Activated naive CD8-positive, alpha-beta T cell treated with anti-CD3 and anti-CD28 coated beads, Interleukin-2, amount 10 ng/mL, durations not matched to agents 7 days and 5 days (primary cell): ENCODE results near the gene HLX. TPM values are rescaled to one million over a fixed set of nuclear protein-coding genes. Genes with fewer than 3 reads are reported as not detected.

Source experiments
- ATAC-seq: fragments of 150-1000 bp; cut with Tn5 transposase; one replicate; pipeline ENCODE4 v1.10.0; 2021; ENCODE audit warnings: low read depth, moderate library complexity
- POLR2A ChIA-PET: fragments of 350-600 bp; sonication (Branson Sonifier 250); formaldehyde crosslinking; loops from one replicate; lab custom pipeline; 2021; ENCODE audit warnings: antibody characterized with exemption; lab: Charles Lee
- DNase-seq: peaks from one replicate; pipeline ENCODE4 v3.0.0; 2021
- H3K27ac Mint-ChIP-seq: one replicate; pipeline ENCODE4 v1.8.0; 2022; ENCODE audit warnings: mild to moderate bottlenecking, mixed read lengths
- H3K27me3 Mint-ChIP-seq: one replicate; pipeline ENCODE4 v1.8.0; 2022; ENCODE audit warnings: mild to moderate bottlenecking, moderate library complexity, mixed read lengths
- H3K36me3 Mint-ChIP-seq: one replicate; pipeline ENCODE4 v1.8.0; 2021; ENCODE audit warnings: mild to moderate bottlenecking, mixed read lengths
- H3K4me1 Mint-ChIP-seq: one replicate; pipeline ENCODE4 v1.8.0; 2021; ENCODE audit warnings: mixed read lengths
- H3K4me3 Mint-ChIP-seq: one replicate; pipeline ENCODE4 v1.8.0; 2022; ENCODE audit warnings: mild to moderate bottlenecking, moderate library complexity, mixed read lengths
- H3K9me3 Mint-ChIP-seq: one replicate; pipeline ENCODE4 v1.8.0; 2021; ENCODE audit warnings: mixed read lengths
- total RNA-seq, 2 experiments: library from RNA; stranded (reverse); gene quantifications; one replicate each; pipeline ENCODE4 v1.2.3, GENCODE V29; 2021

The HLX gene
- total RNA-seq, 2 experiments from 2014 or later, result 0.28 to 0.43 TPM

DNA sequence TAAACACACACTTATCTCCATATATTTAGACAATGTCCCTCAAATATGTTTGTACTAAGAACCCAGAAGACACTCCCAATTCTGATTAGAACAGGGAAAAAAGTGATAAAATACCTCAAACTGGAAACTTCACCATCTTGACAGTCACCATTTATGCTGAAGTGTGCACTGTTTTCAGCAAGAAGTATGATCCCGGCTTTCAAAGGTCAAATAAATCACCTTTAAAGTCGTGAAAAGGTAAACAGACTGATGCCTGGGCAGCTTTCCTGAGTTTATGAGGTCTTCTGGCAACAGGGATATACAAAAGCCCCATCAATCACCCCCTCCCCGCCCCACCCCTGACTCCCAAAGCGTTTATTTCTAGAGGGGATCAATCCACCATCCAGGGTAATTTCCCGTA, 37.9 kb downstream of the HLX start:
- POLR2A ChIA-PET, result no interaction called here
- H3K36me3 Mint-ChIP-seq, result no peaks in the 10 kb centered on the region
- ATAC-seq, result no peak
- no peak for DNase-seq
- H3K4me1 Mint-ChIP-seq, result peaks cover 2% of the 10 kb centered on the region
- no peak overlapping the region for H3K4me3 Mint-ChIP-seq
- H3K27ac Mint-ChIP-seq, result no peak overlapping the region
- no peaks in the 10 kb centered on the region for H3K9me3 Mint-ChIP-seq
- peaks cover 5% of the 10 kb centered on the region for H3K27me3 Mint-ChIP-seq

DNA sequence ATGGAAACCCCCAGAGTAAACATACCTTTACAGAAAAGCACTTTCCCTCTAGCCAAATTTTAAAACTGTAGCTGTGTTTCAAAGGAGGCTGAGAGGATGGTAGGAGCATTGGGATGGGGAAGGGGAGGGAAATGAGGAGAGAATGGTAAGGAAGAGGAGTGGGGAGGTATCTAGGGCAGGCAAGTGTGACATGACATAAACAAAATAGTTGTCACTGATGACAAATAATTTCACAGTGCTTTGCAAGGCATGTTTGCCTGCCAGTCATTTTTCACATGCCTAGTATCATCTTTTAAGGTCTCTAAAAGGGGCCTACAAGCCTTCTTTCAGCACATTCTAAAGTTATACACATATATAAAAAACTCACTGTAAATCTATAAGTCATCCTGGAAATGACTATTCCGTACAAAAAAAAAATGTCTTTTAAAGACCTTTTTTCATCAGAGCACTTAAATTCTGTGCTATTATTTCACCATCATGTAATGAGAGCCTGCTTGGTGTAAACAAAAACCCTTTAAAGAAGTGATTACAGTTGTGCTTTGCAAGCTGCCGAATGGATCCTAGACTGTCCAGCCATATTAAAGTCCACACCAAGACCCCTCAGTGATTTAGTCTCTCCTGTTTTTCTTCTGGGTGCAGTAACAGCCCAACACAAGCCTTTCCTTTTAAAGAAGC, 38.4 kb downstream of the HLX start:
- no peak for ATAC-seq
- Mint-ChIP-seq H3K4me1 (peaks cover 2% of the 10 kb centered on the region), H3K9me3 (no peaks in the 10 kb centered on the region), H3K27me3 (peaks cover 5% of the 10 kb centered on the region), H3K36me3 (no peaks in the 10 kb centered on the region), H3K4me3 (no peak overlapping the region), H3K27ac (no peak overlapping the region)
- DNase-seq, result no peak
- POLR2A ChIA-PET, result no interaction called here

DNA sequence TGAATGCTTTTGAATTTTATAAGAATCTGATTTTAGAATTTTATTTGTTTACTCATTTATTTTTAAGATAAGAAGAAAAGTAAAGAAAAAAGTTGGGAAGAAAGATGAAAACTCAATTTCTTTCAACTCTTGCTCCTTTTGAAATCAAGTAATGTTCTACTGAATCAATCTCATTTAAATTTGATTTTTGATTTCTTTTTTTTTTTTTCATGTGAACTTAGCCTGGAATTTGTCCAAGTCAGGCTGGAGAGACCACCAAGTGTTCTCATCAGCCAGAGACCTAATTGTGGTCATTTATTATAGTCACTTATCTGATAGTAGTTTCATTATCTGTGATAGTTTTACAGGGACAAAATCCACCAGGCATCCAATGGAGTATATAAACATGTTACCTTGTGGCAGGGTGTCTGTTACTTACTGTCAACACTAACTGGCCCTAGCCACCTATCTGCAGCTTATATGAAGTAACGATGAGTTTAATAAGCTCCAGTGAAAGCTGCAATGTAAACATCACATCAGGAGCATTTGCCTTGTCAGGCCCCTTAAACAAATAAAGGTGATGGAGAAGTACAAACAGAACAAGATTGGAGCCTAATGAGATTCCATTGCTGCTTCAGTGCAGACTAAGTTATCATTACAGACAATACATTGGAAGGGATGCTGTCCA, 39.2 kb downstream of the HLX start:
- POLR2A ChIA-PET, result no interaction called here
- Mint-ChIP-seq H3K27ac (no peak overlapping the region), H3K36me3 (no peaks in the 10 kb centered on the region), H3K4me3 (no peak overlapping the region), H3K4me1 (peaks cover 2% of the 10 kb centered on the region), H3K27me3 (peaks cover 5% of the 10 kb centered on the region), H3K9me3 (no peaks in the 10 kb centered on the region)
- DNase-seq (no peak), ATAC-seq (no peak)

DNA sequence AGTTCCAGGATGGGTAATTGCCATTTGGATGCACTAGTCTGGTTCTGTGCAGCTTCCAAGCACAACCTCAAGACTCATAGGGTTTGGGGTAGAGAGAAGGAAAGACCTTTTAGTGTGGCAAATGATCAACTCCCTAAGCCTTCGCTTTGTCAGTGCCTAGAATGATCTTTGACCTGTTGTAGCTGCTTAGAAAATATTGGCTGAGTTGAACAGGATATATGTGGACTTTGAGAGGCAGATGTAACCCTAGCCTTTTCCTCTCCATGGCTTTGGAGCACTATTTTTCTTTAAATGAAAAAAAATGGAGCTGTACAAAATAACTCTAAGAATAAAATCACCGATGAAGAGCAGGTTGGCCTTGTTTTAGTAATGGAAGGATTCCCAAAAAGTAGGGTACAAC, 41.7 kb downstream of the HLX start:
- H3K36me3 Mint-ChIP-seq, result no peaks in the 10 kb centered on the region
- peaks cover 2% of the 10 kb centered on the region for H3K27me3 Mint-ChIP-seq
- H3K27ac Mint-ChIP-seq, result no peak overlapping the region
- POLR2A ChIA-PET, result no interaction called here
- no peak for DNase-seq
- H3K4me1 Mint-ChIP-seq, result no peaks in the 10 kb centered on the region
- H3K9me3 Mint-ChIP-seq, result no peaks in the 10 kb centered on the region
- no peak for ATAC-seq
- H3K4me3 Mint-ChIP-seq, result no peak overlapping the region

DNA sequence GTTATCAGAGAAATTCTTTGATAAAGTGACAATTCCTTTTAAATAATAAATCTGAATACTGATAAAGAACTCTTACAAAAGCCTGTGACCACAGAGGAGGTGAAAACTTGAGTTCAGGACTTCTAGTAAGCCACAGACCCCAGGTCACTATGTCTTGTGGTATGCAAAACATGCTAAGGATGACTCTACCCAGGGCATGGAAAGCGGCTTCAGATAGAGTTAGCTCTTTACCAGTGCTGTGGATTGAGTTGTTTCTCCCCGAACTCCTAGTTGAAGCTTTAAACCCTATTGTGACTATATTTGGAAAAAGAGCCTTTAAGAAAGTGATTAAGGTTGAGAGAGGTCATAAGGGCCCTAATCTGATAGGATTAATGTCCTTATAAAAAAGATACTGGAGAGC, 42.3 kb downstream of the HLX start:
- no peaks in the 10 kb centered on the region for H3K4me1 Mint-ChIP-seq
- H3K9me3 Mint-ChIP-seq, result no peaks in the 10 kb centered on the region
- no peak for ATAC-seq
- no peak for DNase-seq
- no peaks in the 10 kb centered on the region for H3K36me3 Mint-ChIP-seq
- peaks cover 2% of the 10 kb centered on the region for H3K27me3 Mint-ChIP-seq
- POLR2A ChIA-PET, result no interaction called here
- no peak overlapping the region for H3K27ac Mint-ChIP-seq
- no peak overlapping the region for H3K4me3 Mint-ChIP-seq

DNA sequence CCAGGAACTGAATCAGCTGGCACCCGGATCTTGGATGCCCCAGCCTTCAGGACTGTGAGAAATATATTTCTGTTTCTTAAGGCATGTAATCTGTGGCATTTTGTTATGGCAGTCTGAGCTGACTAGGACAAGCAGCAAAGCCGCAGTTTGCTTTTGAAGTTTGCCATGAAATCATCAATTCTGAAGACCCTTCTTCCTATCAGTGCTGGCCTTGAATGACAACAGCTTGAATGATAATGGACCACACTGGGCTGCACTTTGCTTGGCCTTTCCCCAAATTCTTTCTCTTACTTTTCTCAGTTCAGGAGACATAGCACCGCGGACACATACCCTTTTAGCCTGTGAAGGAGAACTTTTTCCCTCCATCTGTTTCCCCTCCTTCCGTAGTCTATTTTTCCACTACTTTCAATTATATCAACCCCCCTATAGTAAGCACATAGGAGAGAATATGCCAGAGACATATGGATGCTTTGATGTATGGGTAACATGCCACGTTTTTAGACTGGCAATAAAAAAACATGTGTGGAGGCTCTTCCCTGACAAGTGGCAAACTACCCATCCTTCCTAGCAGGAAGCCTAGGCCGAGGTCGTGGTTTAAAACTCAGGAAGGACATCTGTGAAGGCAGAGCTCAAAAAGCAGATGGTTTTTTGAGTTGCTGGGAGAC, 42.9 kb downstream of the HLX start:
- DNase-seq (no peak), ATAC-seq (no peak)
- no peaks in the 10 kb centered on the region for H3K4me1 Mint-ChIP-seq
- peaks cover 2% of the 10 kb centered on the region for H3K27me3 Mint-ChIP-seq
- POLR2A ChIA-PET, result no interaction called here
- H3K9me3 Mint-ChIP-seq, result no peaks in the 10 kb centered on the region
- no peaks in the 10 kb centered on the region for H3K36me3 Mint-ChIP-seq
- H3K4me3 Mint-ChIP-seq, result no peak overlapping the region
- no peak overlapping the region for H3K27ac Mint-ChIP-seq

DNA sequence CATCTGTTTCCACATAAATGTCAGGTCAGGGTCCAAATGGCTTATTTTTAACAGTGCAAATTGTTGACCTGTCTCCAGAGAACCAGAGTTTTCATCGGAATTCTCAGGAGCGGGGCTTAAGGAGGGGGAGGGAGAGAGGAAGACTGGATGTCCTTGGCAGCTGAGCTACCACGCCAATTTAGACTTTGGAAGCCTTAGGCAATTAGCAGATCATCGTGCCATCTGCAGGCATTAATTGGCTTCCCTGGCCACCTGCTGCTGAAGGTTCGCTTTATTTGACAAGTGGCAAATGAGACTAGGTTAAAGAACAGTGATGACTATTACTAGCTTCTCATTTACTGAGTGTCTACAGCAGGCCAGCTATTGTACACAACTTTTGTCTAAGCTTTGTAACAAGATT, 43.7 kb downstream of the HLX start:
- no peak overlapping the region for H3K27ac Mint-ChIP-seq
- H3K4me3 Mint-ChIP-seq, result no peak overlapping the region
- DNase-seq (no peak), ATAC-seq (no peak)
- peaks cover 2% of the 10 kb centered on the region for H3K27me3 Mint-ChIP-seq
- H3K36me3 Mint-ChIP-seq, result no peaks in the 10 kb centered on the region
- no peaks in the 10 kb centered on the region for H3K9me3 Mint-ChIP-seq
- H3K4me1 Mint-ChIP-seq, result no peaks in the 10 kb centered on the region
- POLR2A ChIA-PET, result no interaction called here

DNA sequence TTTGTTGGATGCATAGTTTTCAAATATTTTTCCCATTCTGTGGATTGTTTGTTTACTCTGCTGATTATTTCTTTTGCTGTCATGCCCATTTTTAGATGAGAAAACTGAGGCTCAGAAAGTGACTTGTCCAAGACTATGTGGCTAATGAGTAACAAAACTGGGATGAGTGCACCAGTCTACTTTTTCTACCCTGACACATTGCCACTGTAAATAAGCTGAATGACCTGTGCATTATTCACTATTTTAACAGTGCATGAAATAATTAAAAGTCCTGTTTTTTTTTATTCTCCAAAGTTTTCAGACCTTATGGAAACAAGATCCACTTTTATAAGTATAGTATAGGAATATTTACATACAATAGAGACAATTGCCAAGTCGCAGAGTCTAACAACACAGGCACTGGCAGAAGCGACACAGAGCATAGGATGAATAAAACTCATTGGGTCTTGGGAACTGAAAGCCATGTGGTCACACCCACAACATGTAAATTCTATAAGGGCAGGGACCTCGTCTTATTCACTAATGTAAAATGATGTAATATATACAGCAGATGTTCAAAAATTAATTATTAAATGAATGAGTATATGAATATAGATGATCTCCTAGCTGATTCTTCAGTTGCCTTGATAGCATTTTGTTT, 45.2 kb downstream of the HLX start:
- ATAC-seq, result no peak

DNA sequence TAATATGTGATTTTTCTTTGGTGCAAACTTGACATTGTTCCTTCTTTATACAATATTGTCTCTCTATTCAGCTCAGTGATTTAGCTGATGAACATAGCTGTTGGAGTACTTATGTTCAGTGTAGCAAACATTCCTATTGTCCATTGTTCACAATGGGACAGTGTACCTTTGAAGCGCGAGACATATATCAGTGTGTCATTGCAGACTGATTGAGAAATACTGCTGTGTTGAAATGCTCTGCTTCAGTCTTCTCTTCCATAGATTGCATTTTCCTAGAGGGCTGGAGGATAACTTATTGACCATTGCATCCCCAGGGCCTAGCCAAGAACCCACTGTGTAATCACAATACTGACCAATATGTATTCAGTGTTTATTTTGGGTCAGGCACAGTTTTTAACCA, 46.5 kb downstream of the HLX start:
- DNase-seq (no peak), ATAC-seq (no peak)
- H3K4me3 Mint-ChIP-seq, result no peak overlapping the region
- no peak overlapping the region for H3K27ac Mint-ChIP-seq
- POLR2A ChIA-PET, result no interaction called here
- H3K27me3 Mint-ChIP-seq, result no peaks in the 10 kb centered on the region
- no peaks in the 10 kb centered on the region for H3K36me3 Mint-ChIP-seq
- no peaks in the 10 kb centered on the region for H3K9me3 Mint-ChIP-seq
- H3K4me1 Mint-ChIP-seq, result no peaks in the 10 kb centered on the region

More for the DNA sequence above, 45.2 kb downstream of the HLX start:
- DNase-seq, result no peak
- Mint-ChIP-seq H3K36me3 (no peaks in the 10 kb centered on the region), H3K27me3 (peaks cover 2% of the 10 kb centered on the region), H3K9me3 (no peaks in the 10 kb centered on the region), H3K27ac (no peak overlapping the region), H3K4me3 (no peak overlapping the region), H3K4me1 (no peaks in the 10 kb centered on the region)
- POLR2A ChIA-PET, result no interaction called here

DNA sequence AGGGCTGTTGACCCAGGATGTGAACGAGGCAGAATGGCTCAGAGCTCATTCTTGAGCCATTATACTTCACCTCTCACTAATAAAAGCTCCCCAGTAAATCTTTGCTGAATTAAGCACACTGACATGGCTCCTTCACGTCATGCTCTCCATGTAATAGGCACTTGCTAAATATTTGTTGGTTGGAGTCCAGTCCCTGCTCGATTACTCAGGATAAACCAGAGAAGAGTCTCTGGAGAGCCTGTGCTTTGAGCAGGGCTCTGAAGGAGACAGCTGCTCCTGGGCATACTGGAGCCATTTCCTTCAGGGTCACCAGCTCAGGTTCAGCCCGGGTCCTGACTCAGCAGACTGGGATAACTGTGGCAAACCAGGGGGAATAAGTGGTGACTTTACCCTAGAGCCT, 46.9 kb downstream of the HLX start:
- Mint-ChIP-seq H3K9me3 (no peaks in the 10 kb centered on the region), H3K4me3 (no peak overlapping the region), H3K27ac (no peak overlapping the region), H3K27me3 (no peaks in the 10 kb centered on the region), H3K4me1 (no peaks in the 10 kb centered on the region), H3K36me3 (no peaks in the 10 kb centered on the region)
- ATAC-seq, result no peak
- POLR2A ChIA-PET, result no interaction called here
- no peak for DNase-seq

DNA sequence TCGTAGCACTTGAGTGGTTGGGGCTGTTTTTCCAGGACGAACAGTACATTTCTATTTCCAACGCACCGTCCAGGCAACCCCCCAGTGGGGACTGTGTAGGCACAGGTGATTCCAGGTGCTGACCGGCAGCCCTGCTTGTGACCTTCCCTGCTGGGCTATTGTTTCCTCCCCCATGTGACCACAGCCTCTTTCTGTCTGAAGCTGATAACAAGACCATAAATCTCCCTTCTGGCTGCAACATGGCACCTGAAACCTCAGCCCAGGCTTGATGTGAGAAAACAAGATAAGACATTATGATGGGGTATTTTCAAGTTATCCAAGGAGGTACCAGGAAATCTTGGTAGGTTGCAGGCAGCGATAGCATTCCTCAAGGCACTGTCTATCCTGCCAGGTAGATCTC, 48.2 kb downstream of the HLX start:
- H3K27me3 Mint-ChIP-seq, result no peaks in the 10 kb centered on the region
- no peaks in the 10 kb centered on the region for H3K9me3 Mint-ChIP-seq
- ATAC-seq (no peak), DNase-seq (no peak)
- POLR2A ChIA-PET, result no interaction called here
- H3K4me1 Mint-ChIP-seq, result no peaks in the 10 kb centered on the region
- H3K4me3 Mint-ChIP-seq, result no peak overlapping the region
- no peak overlapping the region for H3K27ac Mint-ChIP-seq
- no peaks in the 10 kb centered on the region for H3K36me3 Mint-ChIP-seq

DNA sequence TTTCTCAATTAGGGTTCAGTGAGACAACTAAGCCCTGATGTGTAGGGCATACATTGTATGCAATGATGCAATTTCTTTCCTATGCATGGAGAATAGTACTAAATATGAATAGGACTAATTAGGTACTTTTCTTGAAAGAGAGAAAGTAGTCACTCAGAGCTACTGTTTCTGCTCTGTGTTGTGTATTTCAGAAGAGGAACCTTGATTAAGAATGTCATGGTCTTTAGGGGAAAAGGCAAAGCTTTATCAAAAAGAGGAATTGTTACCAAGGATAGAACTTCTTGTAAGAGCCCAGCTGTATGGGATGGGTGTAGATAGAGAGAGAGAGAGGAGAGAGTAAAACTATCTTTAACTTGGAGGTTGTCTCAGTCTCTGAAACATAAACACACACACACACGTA, 49.1 kb downstream of the HLX start:
- Mint-ChIP-seq H3K9me3 (no peaks in the 10 kb centered on the region), H3K27me3 (no peaks in the 10 kb centered on the region), H3K36me3 (no peaks in the 10 kb centered on the region), H3K4me1 (no peaks in the 10 kb centered on the region), H3K4me3 (no peak overlapping the region), H3K27ac (no peak overlapping the region)
- DNase-seq (no peak), ATAC-seq (no peak)
- POLR2A ChIA-PET, result no interaction called here

DNA sequence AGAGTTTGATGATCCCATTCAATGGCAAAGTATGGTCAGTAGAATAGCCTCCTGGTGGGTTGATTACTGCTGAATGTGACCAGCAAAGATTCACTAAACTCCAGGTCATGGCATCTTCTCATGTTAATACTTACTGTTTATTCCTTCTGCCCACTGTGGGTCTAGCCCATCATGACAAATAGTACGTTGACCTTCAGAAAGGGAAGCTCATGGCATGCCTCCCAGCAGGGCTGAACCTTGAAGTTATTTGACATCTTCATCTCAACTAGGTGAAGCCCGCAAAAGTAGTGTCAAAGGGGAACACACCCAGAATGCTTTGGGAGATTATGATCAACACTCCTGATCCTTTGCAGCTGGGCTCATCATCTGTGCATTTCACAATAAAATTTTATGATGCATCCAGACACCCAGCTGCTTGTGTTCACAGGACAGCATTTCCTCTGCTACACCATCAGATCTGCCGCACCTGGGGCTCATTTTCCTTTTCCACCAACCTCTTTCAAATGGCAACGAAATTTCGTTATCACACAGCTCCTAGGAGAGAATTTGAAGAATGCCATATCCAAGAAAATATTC, 49.6 kb downstream of the HLX start:
- Mint-ChIP-seq H3K27ac (no peak overlapping the region), H3K4me3 (no peak overlapping the region), H3K4me1 (no peaks in the 10 kb centered on the region), H3K27me3 (no peaks in the 10 kb centered on the region), H3K36me3 (no peaks in the 10 kb centered on the region), H3K9me3 (no peaks in the 10 kb centered on the region)
- DNase-seq (no peak), ATAC-seq (no peak)
- POLR2A ChIA-PET, result no interaction called here
